Right kidney (tissue), 1 donor: ENCODE data around the gene KLHL9.

ENCODE experiments used
- DNase-seq: peaks from one replicate; pipeline ENCODE4 v3.0.0-alpha.2; 2016

Gene KLHL9

GRCh38 chr9:21320465-21320864 lies 14.7 kb downstream of the KLHL9 start:
- DNase-seq: no peak

- no peak for DNase-seq
Measured at GRCh38 chr9:21317956-21318923, 17.0 kb downstream of the KLHL9 start.

- no peak for DNase-seq
Measured at GRCh38 chr9:21316860-21317259, 18.3 kb downstream of the KLHL9 start.

- no peak for DNase-seq
Measured at GRCh38 chr9:21316032-21316842, 19.0 kb downstream of the KLHL9 start.

GRCh38 chr9:21314152-21314551 lies 21.1 kb downstream of the KLHL9 start:
- DNase-seq: no peak

GRCh38 chr9:21311889-21312288 lies 23.3 kb downstream of the KLHL9 start:
- DNase-seq: no peak

GRCh38 chr9:21305213-21305612 lies 30.0 kb downstream of the KLHL9 start, which contains the start of gene IFNA5:
IFNA5 (minus strand) TSS chr9:21305313; CDS start chr9:21305256, 57 bp downstream.
- no peak for DNase-seq

- no peak for DNase-seq
Measured at GRCh38 chr9:21295992-21296391, 39.2 kb downstream of the KLHL9 start.

- no peak for DNase-seq
Measured at GRCh38 chr9:21294904-21295538, 40.2 kb downstream of the KLHL9 start.

- DNase-seq: no peak
Measured at GRCh38 chr9:21294364-21294774, 40.8 kb downstream of the KLHL9 start.

GRCh38 chr9:21289848-21290247 lies 45.4 kb downstream of the KLHL9 start:
- DNase-seq: no peak

GRCh38 chr9:21287280-21287679 lies 47.9 kb downstream of the KLHL9 start:
- no peak for DNase-seq

GRCh38 chr9:21286659-21287058 lies 48.5 kb downstream of the KLHL9 start:
- no peak for DNase-seq

- DNase-seq: no peak
Measured at GRCh38 chr9:21286099-21286498, 49.1 kb downstream of the KLHL9 start.

- DNase-seq: no peak
Measured at GRCh38 chr9:21281275-21281674, 53.9 kb downstream of the KLHL9 start.
